ENCODE data around the gene PRPSAP1. TPM values are rescaled to one million over a fixed set of nuclear protein-coding genes. Genes with fewer than 3 reads are reported as not detected.

PRPSAP1 gene
- polyA plus RNA-seq, 4 donors = 32.2 to 46.7 (median 33.7) TPM

- H3K4me1 ChIP-seq (ENCODE audit: control insufficient read depth in 3 of 3, insufficient read depth in 2 of 3, low read depth in 1 of 3, low read length in 2 of 3) = peaks cover 0 to 10% (median 0%) of the 10 kb centered on the region in 3 donors
- no peak overlapping the region for H3K27ac ChIP-seq (ENCODE audit: low read depth in 1 of 3, low read length in 2 of 3)
- no peak overlapping the region for H3K4me3 ChIP-seq (ENCODE audit: low read depth in 1 of 3, low read length in 3 of 3)
- FAIRE-seq (no peak), DNase-seq (no peak)
- 86 to 89% (median 88%) methylated on average over 25 to 31 of the region's 31 CpGs for WGBS, 3 donors
- H3K36me3 ChIP-seq (ENCODE audit: control insufficient read depth in 3 of 3, insufficient read depth in 2 of 3, low read depth in 1 of 3, low read length in 3 of 3) = peaks cover 0 to 60% (median 0%) of the 10 kb centered on the region in 3 donors
- no peaks in the 10 kb centered on the region for H3K9me3 ChIP-seq (ENCODE audit: control insufficient read depth in 2 of 2, insufficient read depth in 1 of 2, low read depth in 1 of 2, low read length in 1 of 2)
- no peaks in the 10 kb centered on the region for H3K27me3 ChIP-seq (ENCODE audit: control insufficient read depth in 3 of 3, insufficient read depth in 3 of 3, low read length in 3 of 3)
These were observed 76.1 kb downstream of the PRPSAP1 start for GRCh38 chr17:76277300-76278267.

- Histone ChIP-seq H3K27ac (ENCODE audit: low read depth in 1 of 3, low read length in 2 of 3) (no peak overlapping the region), H3K9me3 (ENCODE audit: control insufficient read depth in 2 of 2, insufficient read depth in 1 of 2, low read depth in 1 of 2, low read length in 1 of 2) (no peaks in the 10 kb centered on the region), H3K4me1 (ENCODE audit: control insufficient read depth in 3 of 3, insufficient read depth in 2 of 3, low read depth in 1 of 3, low read length in 2 of 3) (peaks cover 0 to 19% (median 1%) of the 10 kb centered on the region in 3 donors), H3K4me3 (ENCODE audit: low read depth in 1 of 3, low read length in 3 of 3) (no peak overlapping the region), H3K27me3 (ENCODE audit: control insufficient read depth in 3 of 3, insufficient read depth in 3 of 3, low read length in 3 of 3) (no peaks in the 10 kb centered on the region), H3K36me3 (ENCODE audit: control insufficient read depth in 3 of 3, insufficient read depth in 2 of 3, low read depth in 1 of 3, low read length in 3 of 3) (peaks cover 0 to 52% (median 0%) of the 10 kb centered on the region in 3 donors)
- FAIRE-seq (no peak), DNase-seq (no peak)
- 90 to 93% (median 92%) methylated on average over 19 of the region's 19 CpGs for WGBS, 3 donors
These were observed 77.0 kb downstream of the PRPSAP1 start for GRCh38 chr17:76276461-76277299.

- FAIRE-seq (no peak), DNase-seq (no peak)
- no peak overlapping the region for H3K27ac ChIP-seq (ENCODE audit: low read depth in 1 of 3, low read length in 2 of 3)
- WGBS, 3 donors = 84 to 91% (median 85%) methylated on average over 11 of the region's 11 CpGs
- no peaks in the 10 kb centered on the region for H3K27me3 ChIP-seq (ENCODE audit: control insufficient read depth in 3 of 3, insufficient read depth in 3 of 3, low read length in 3 of 3)
- H3K4me1 ChIP-seq (ENCODE audit: control insufficient read depth in 3 of 3, insufficient read depth in 2 of 3, low read depth in 1 of 3, low read length in 2 of 3) = peaks cover 0 to 26% (median 6%) of the 10 kb centered on the region in 3 donors
- H3K36me3 ChIP-seq (ENCODE audit: control insufficient read depth in 3 of 3, insufficient read depth in 2 of 3, low read depth in 1 of 3, low read length in 3 of 3) = peaks cover 0 to 54% (median 0%) of the 10 kb centered on the region in 3 donors
- H3K9me3 ChIP-seq (ENCODE audit: control insufficient read depth in 2 of 2, insufficient read depth in 1 of 2, low read depth in 1 of 2, low read length in 1 of 2) = no peaks in the 10 kb centered on the region
- no peak overlapping the region for H3K4me3 ChIP-seq (ENCODE audit: low read depth in 1 of 3, low read length in 3 of 3)
These were observed 77.7 kb downstream of the PRPSAP1 start for GRCh38 chr17:76276069-76276431.

- Histone ChIP-seq H3K27me3 (ENCODE audit: control insufficient read depth in 3 of 3, insufficient read depth in 3 of 3, low read length in 3 of 3) (no peaks in the 10 kb centered on the region), H3K27ac (ENCODE audit: low read depth in 1 of 3, low read length in 2 of 3) (no peak overlapping the region), H3K9me3 (ENCODE audit: control insufficient read depth in 2 of 2, insufficient read depth in 1 of 2, low read depth in 1 of 2, low read length in 1 of 2) (no peaks in the 10 kb centered on the region), H3K4me3 (ENCODE audit: low read depth in 1 of 3, low read length in 3 of 3) (no peak overlapping the region), H3K4me1 (ENCODE audit: control insufficient read depth in 3 of 3, insufficient read depth in 2 of 3, low read depth in 1 of 3, low read length in 2 of 3) (peaks cover 0 to 31% (median 6%) of the 10 kb centered on the region in 3 donors), H3K36me3 (ENCODE audit: control insufficient read depth in 3 of 3, insufficient read depth in 2 of 3, low read depth in 1 of 3, low read length in 3 of 3) (peaks cover 0 to 60% (median 0%) of the 10 kb centered on the region in 3 donors)
- no peak for FAIRE-seq
- 88 to 90% (median 90%) methylated on average over 22 of the region's 22 CpGs for WGBS, 3 donors
- no peak for DNase-seq
These were observed 78.2 kb downstream of the PRPSAP1 start for GRCh38 chr17:76275382-76276068.

- FAIRE-seq = no peak
- no peaks in the 10 kb centered on the region for H3K9me3 ChIP-seq (ENCODE audit: control insufficient read depth in 2 of 2, insufficient read depth in 1 of 2, low read depth in 1 of 2, low read length in 1 of 2)
- peaks cover 0 to 64% (median 3%) of the 10 kb centered on the region in 3 donors for H3K36me3 ChIP-seq (ENCODE audit: control insufficient read depth in 3 of 3, insufficient read depth in 2 of 3, low read depth in 1 of 3, low read length in 3 of 3)
- H3K27me3 ChIP-seq (ENCODE audit: control insufficient read depth in 3 of 3, insufficient read depth in 3 of 3, low read length in 3 of 3) = no peaks in the 10 kb centered on the region
- 64 to 71% (median 68%) methylated on average over 21 of the region's 21 CpGs for whole genome bisulfite sequencing, 3 donors
- H3K4me3 ChIP-seq (ENCODE audit: low read depth in 1 of 3, low read length in 3 of 3) = no peak overlapping the region
- H3K27ac ChIP-seq (ENCODE audit: low read depth in 1 of 3, low read length in 2 of 3) = peak overlapping the region; percentile 6 to 23 (median 9)
- no peak for DNase-seq
- H3K4me1 ChIP-seq (ENCODE audit: control insufficient read depth in 3 of 3, insufficient read depth in 2 of 3, low read depth in 1 of 3, low read length in 2 of 3) = peaks cover under 1 to 41% (median 9%) of the 10 kb centered on the region in 3 donors
These were observed 79.4 kb downstream of the PRPSAP1 start for GRCh38 chr17:76274112-76274956.

GRCh38 chr17:76273445-76274111 is 80.1 kb downstream of the PRPSAP1 start:
- no peaks in the 10 kb centered on the region for H3K9me3 ChIP-seq (ENCODE audit: control insufficient read depth in 2 of 2, insufficient read depth in 1 of 2, low read depth in 1 of 2, low read length in 1 of 2)
- 74 to 77% (median 76%) methylated on average over 25 to 26 of the region's 26 CpGs for WGBS, 3 donors
- H3K4me3 ChIP-seq (ENCODE audit: low read depth in 1 of 3, low read length in 3 of 3) = no peak overlapping the region
- DNase-seq = no peak
- FAIRE-seq = no peak
- H3K27ac ChIP-seq (ENCODE audit: low read depth in 1 of 3, low read length in 2 of 3) = peak overlapping the region in 2 of 3 donors; percentile 20 to 94
- no peaks in the 10 kb centered on the region for H3K27me3 ChIP-seq (ENCODE audit: control insufficient read depth in 3 of 3, insufficient read depth in 3 of 3, low read length in 3 of 3)
- peaks cover 6 to 44% (median 12%) of the 10 kb centered on the region in 3 donors for H3K4me1 ChIP-seq (ENCODE audit: control insufficient read depth in 3 of 3, insufficient read depth in 2 of 3, low read depth in 1 of 3, low read length in 2 of 3)
- H3K36me3 ChIP-seq (ENCODE audit: control insufficient read depth in 3 of 3, insufficient read depth in 2 of 3, low read depth in 1 of 3, low read length in 3 of 3) = peaks cover 0 to 66% (median 3%) of the 10 kb centered on the region in 3 donors

Measured in small intestine (tissue), 7 donors.